ENCODE measurements around the gene PLXNB2. TPM values are rescaled to one million over a fixed set of nuclear protein-coding genes. Genes with fewer than 3 reads are reported as not detected.

PLXNB2 gene
- total RNA-seq, 1 donor from 2014 or later, result 352 TPM

DNA sequence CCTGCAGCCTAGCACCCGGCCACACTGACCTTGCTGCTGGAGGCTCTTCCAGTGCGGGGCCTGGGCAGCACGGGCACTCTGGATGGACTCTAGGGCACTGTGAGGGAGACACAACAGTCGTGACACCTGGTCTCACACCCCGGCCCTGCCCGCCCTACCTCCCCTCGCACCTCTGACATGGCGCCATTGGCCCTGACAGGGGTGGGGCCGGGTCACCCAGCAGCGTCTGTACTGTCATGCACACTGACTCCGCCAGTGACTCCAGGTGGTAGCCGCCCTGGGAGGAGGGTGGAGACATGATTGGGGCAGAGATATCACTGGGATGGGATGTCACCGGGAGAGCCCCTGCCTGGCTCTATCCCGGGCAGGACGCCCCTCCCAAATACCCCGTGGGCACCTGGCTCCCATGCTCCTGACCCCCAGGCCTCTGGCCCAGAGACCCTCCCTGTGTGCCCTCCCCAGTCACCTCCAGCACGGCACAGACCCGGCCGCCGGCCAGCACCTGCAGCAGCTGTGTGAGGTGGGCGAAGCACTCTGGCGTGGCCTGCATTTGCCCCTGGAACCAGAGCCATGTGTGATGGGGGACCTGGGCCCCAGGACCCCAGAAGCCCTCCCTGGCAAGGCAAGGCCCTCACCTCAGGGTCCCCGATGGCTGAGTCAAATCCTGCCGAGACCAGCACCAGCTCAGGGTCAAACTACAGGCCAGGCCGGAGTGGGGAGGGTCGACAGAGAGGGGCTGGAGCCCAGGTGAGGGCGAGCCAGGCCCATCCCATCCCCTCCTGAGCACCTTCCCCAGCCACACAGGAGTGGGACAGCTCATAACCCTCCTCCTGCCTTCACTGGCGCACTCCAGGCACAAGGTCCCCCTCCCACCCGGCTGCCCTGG is 59.0 kb downstream of the PLXNB2 start:
- Mint-ChIP-seq H3K36me3 (no peaks in the 10 kb centered on the region), H3K9me3 (no peaks in the 10 kb centered on the region), H3K4me3 (peak overlapping the region; percentile 71), H3K27ac (no peak overlapping the region), H3K27me3 (no peaks in the 10 kb centered on the region), H3K4me1 (ENCODE audit: unreplicated experiment) (peaks cover 4% of the 10 kb centered on the region)
- TF ChIP-seq, protein P1, sequence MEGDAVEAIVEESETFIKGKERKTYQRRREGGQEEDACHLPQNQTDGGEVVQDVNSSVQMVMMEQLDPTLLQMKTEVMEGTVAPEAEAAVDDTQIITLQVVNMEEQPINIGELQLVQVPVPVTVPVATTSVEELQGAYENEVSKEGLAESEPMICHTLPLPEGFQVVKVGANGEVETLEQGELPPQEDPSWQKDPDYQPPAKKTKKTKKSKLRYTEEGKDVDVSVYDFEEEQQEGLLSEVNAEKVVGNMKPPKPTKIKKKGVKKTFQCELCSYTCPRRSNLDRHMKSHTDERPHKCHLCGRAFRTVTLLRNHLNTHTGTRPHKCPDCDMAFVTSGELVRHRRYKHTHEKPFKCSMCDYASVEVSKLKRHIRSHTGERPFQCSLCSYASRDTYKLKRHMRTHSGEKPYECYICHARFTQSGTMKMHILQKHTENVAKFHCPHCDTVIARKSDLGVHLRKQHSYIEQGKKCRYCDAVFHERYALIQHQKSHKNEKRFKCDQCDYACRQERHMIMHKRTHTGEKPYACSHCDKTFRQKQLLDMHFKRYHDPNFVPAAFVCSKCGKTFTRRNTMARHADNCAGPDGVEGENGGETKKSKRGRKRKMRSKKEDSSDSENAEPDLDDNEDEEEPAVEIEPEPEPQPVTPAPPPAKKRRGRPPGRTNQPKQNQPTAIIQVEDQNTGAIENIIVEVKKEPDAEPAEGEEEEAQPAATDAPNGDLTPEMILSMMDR (conservative IDR thresholded peaks at IDR 0.05), result no peak
- DNase-seq (ENCODE audit: extremely low spot score, unreplicated experiment), result no peak

- Mint-ChIP-seq H3K36me3 (no peaks in the 10 kb centered on the region), H3K4me3 (peak overlapping the region; percentile 71), H3K9me3 (no peaks in the 10 kb centered on the region), H3K4me1 (ENCODE audit: unreplicated experiment) (peaks cover 4% of the 10 kb centered on the region), H3K27ac (peak overlapping the region; percentile 62), H3K27me3 (no peaks in the 10 kb centered on the region)
- TF ChIP-seq, protein P1 (conservative IDR thresholded peaks at IDR 0.05), result no peak
- DNase-seq (ENCODE audit: extremely low spot score, unreplicated experiment), result no peak
These were observed 59.7 kb downstream of the PLXNB2 start for GRCh38 chr22:50247748-50248147.

DNA sequence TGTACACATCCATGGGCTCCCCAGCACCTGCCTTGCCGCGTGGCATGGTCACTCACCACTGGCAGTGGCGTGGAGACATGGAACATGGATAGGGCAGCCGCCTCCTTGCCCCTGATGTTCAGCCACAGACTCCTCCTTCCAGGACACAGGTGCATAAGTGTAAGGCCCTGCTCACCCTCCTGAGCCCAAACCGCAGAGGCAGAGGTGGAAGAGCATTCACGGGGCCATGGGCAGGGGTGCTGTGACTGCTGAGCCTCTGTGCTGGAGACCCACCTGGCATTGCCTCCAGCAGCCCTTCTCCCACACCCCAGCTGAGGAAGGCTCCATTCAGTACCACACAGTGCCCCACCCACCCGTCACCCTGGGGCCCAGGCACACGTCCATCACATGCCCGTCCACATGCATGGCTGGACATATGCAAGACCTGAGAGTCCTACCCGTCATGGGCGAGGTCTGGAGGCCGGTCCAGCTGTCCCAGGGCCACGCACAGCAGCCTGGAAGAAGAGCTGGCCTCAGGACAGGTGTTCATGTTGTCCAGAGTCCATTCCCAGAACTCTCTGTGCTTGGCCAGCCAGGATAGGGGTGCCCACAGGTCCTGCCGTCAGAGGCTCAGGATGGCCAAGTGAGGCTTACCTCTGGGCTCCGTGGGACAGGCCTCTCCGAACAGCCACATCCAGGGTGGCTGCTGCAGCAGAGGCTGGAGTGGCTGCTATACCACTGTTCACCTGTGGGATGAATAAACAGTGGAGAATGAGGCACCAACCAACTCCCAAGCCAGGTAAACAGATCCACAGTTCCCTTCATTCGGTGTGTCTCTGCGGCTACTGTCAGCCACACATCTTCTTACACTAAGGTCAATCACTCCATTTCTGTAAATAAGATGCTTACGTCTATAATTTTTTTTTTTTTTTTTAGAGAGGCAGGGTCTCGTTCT is 60.9 kb downstream of the PLXNB2 start:
- Mint-ChIP-seq H3K36me3 (no peaks in the 10 kb centered on the region), H3K4me1 (ENCODE audit: unreplicated experiment) (peaks cover 11% of the 10 kb centered on the region), H3K4me3 (peak overlapping the region; percentile 97), H3K27me3 (no peaks in the 10 kb centered on the region), H3K9me3 (no peaks in the 10 kb centered on the region), H3K27ac (peak overlapping the region; percentile 62)
- no peak for DNase-seq (ENCODE audit: extremely low spot score, unreplicated experiment)
- TF ChIP-seq, protein P1 (conservative IDR thresholded peaks at IDR 0.05), result peak; percentile 42

DNA sequence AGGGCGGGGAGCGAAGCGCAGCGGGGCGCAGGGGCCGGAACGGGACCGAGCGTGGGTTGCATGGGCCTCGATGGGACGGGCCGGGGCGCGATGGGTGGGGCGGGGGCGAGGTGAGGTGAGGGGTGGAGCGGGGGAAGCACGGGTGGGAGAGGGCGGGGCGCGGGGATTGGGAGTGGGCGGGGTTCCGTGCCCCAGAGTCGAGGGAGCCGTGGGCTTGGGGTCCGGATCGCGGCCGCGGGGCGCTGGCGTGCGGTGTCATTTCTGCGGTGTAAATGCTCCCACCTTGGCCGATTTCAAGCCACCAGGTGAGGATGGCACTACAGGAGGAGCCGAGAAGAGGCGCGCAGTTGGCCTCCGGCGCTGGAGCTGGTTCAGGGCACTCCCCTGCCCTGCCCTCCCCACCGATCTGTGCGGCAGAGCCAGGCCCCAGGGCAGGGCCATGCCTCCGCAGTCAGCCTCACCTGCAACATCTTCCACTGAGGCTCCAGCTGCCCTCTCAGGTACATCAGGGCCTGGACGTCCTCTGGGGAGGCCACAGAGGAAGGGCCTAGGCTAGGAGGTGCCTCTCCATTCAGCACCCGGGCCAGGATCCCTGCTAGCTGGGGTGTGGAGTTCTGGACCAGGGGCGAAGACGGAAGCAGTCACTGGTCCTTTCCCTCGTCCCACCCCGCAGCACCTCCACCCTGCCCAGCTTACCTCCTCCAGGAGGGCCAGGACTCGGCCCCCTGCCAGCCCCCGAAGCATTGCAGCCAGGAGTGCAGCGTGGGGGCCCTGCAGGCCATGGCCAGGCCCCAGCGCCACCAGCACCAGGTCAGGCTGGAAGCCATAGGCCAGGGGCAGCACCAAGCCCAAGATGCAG is 62.0 kb downstream of the PLXNB2 start:
- TF ChIP-seq, protein P1 (conservative IDR thresholded peaks at IDR 0.05), result no peak
- peak overlapping the region; percentile 97 for H3K4me3 Mint-ChIP-seq
- no peaks in the 10 kb centered on the region for H3K27me3 Mint-ChIP-seq
- H3K27ac Mint-ChIP-seq, result peak overlapping the region; percentile 98
- H3K4me1 Mint-ChIP-seq (ENCODE audit: unreplicated experiment), result peaks cover 18% of the 10 kb centered on the region
- no peaks in the 10 kb centered on the region for H3K9me3 Mint-ChIP-seq
- H3K36me3 Mint-ChIP-seq, result peaks cover 4% of the 10 kb centered on the region
- no peak for DNase-seq (ENCODE audit: extremely low spot score, unreplicated experiment)

Data from type B pancreatic cell (in vitro differentiated cells).